Midbrain (tissue), 1 donor: ENCODE measurements around the gene TIPARP.

Source experiments
- DNase-seq: peaks from one replicate; lab custom pipeline; 2025; lab: John Stamatoyannopoulos, UW

TIPARP gene

DNA sequence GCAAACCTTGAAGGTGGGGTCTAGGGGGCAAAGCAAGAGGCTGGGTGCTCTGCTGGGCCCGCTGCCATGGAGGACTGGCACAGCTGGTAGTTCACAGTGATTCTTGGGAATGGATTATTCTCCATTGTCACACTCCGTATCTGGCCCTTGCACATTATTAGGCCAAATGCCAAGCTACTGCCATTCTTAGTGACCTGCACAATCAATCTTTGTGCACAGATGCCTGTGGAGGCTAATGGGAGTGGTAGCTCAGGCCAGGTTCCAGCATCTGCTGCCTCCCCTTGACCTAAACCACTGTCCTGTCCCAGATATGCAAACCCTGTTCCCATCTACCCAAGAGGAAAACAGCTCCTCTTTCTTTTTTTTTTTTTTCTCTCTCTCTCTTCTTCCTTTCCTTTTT is 67.5 kb downstream of the TIPARP start:
- no peak for DNase-seq

- no peak for DNase-seq
Measured at GRCh38 chr3:156742401-156742800, 68.0 kb downstream of the TIPARP start.

DNA sequence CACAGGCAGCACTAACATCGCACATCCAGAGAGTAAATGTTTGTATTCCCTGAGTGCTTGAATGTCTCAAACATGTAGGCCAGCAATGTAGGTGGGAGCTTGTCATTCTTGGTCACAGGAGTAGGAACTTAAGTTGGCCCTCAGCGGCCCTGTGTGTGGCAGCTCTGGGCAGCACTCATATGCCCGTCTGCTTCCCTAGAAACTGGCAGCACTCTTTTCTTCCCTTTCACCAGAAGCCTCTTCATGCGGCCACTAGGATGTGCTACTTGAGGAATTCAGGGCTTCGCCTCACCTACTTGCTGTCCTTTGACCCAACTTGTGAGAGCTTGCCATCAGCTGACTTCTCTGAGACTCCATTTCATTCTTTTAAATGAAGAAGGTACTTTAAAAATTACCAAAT is 69.5 kb downstream of the TIPARP start:
- DNase-seq = no peak

DNA sequence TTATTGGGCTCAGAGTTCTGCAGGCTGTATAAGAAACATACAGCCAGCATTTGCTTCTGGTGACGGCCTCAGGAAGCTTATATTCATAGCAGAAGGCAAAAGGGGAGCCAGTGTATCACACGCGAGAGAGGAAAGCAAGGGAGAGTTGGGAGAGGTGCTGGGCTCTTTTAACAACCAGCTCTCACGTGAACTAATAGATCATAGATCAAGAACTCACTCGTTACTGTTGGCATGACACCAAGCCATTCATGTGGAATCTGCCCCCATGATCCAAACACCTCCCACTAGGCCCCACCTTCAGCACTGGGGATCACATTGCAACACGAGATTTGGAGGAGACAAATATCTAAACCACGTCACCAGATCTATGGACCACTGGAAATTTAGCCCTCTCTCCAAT is 70.2 kb downstream of the TIPARP start:
- DNase-seq = no peak

DNA sequence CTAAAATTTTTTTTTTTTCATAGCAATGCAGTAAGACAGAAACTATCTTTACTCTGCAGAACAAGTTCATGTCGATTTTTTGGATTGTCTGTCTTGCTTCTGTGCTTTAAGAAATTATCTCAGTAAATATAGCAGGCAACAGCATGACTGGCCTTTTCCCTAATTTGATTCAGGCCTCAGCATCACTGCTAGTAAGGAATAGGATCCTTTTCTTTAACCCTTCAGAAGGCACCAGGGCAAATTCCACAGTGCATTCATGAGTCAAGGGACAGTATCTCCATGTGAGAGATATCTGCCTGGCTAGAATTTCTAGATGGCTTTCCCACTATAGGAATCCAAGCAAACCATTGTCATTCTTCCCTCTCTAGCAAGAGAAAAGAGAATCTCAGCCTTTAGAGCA is 71.4 kb downstream of the TIPARP start:
- no peak for DNase-seq

DNA sequence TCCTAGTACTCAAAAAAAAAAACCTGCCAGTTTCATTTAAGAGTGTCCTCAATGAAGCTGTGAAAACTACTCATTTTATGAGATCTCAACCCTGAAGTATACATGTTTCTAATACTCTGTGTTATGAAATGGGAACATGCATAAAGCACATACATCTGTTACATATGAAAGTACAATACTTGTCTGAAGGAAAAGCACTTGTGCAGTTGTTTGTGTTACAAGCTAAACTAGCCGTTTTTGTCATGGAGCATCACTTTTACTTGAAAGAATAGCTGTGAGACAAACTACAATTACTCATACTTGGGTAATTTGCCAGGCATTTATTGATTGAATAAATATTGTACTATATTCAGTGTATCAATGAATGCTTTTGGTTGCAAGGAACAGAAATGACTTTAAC is 72.7 kb downstream of the TIPARP start:
- no peak for DNase-seq

DNA sequence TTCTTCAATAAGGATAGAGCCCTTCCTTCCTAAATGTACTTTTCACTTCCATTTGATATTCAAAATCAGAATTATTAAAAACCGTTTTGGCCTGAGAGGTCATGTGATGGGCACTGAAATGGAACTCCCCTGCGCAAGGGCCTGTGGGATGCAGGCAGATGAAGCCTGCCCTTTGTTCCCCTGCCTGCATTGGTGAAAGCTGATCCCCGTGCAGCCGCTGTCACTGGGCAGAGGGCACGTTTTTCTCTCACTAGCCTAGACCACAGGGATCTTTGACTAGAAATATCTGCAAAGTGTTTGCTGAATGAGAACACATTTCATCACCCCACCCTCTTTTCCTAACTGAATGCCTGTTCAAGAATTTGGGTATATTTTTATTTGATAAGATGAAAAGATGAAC is 74.9 kb downstream of the TIPARP start:
- no peak for DNase-seq

- no peak for DNase-seq
Measured at GRCh38 chr3:156750191-156750873, 75.9 kb downstream of the TIPARP start.

DNA sequence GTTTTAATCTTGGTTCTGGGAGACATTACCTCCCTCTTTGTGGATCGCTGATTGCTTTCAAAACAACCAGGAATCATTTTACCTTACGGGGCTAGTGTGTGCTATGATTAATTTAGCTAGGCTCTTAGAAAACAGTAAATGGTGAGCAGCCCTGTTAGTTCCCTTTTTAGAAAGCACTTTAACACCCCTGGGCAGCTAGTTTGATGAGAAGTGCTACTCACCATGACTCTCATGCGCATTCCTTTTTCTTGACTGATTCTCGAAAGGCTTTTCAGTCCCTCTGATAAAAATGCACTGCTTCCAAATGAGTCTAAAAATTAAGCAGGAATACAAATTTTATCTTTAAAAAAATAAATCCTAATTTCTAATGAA is 76.5 kb downstream of the TIPARP start:
- DNase-seq = no peak

GRCh38 chr3:156751461-156752025 is 77.2 kb downstream of the TIPARP start:
- no peak for DNase-seq
